ENCODE results near the gene TSHZ2.
A peak's percentile ranks its signal among the peaks of the same experiment; 100 is the strongest.
"Not testable (repeated sequence)": the region's sequence is repeated elsewhere in the genome, so short reads cannot be mapped to it uniquely, and the experiment has no call there.

TSHZ2 gene

DNA sequence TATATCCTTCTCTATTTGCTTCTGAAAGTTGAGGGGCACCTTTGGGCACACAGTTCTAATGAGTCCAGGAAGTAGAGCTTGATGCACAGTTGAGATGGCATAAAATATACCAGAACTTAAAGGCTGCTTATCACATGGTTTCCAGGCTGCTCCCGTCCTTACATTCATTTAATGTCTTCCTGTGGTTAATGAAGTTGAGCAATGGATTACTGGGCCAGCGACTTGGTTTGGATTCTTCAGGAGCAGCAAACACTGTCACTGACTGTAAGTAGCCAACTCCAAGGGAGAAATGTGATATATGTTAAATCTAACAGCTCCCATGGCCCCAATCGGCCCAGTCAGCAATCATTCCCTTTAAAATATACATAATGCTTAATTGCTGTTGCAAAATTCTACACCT lies 9.0 kb upstream of the TSHZ2 start:
- no peak for DNase-seq

DNA sequence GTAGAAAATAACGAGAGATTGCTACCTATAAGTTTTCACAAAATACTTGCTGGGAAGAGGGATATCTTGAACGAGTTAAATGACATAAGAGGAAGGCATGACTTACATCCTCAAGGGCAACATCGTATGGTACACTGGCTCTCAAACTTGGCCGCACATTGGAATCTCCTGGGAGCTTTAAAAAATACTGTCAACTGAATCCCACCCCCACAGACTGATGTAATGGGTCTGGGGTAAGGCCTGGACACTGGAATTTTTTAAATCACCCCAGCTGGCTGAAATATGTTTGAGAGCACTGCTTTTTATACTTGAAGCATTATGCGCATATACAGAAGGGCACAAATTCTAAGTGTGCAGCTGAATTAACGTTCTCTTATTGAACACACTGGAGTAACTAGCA lies 8.0 kb upstream of the TSHZ2 start:
- no peak for DNase-seq

GRCh38 chr20:52965380-52965779 lies 6.8 kb upstream of the TSHZ2 start:
- DNase-seq: no peak

DNA sequence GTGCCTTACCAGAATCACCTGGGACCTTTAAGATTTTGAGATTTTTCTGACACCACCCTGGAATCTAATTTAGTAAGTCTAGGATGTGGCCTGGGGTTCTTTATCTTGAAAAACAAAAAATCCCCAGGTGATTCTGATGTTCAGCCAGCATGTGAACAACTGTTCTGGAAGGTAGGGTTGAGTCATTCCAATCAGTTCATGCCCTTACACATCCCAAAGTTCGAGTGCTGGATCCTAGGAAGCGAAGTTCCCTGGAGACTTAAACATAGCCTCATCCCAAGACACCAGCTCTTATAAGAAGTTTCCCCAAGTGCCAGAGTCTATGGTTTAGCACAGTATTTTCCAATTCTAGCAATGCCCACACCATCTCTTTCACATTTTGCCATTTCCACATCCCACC lies 6.3 kb upstream of the TSHZ2 start:
- DNase-seq: no peak

GRCh38 chr20:52966543-52966942 lies 5.6 kb upstream of the TSHZ2 start:
- not testable (repeated sequence) for DNase-seq

GRCh38 chr20:52971498-52972189 lies 514 bp upstream of the TSHZ2 start:
- DNase-seq: peak in 1 of 56 donors; percentile 1

DNA sequence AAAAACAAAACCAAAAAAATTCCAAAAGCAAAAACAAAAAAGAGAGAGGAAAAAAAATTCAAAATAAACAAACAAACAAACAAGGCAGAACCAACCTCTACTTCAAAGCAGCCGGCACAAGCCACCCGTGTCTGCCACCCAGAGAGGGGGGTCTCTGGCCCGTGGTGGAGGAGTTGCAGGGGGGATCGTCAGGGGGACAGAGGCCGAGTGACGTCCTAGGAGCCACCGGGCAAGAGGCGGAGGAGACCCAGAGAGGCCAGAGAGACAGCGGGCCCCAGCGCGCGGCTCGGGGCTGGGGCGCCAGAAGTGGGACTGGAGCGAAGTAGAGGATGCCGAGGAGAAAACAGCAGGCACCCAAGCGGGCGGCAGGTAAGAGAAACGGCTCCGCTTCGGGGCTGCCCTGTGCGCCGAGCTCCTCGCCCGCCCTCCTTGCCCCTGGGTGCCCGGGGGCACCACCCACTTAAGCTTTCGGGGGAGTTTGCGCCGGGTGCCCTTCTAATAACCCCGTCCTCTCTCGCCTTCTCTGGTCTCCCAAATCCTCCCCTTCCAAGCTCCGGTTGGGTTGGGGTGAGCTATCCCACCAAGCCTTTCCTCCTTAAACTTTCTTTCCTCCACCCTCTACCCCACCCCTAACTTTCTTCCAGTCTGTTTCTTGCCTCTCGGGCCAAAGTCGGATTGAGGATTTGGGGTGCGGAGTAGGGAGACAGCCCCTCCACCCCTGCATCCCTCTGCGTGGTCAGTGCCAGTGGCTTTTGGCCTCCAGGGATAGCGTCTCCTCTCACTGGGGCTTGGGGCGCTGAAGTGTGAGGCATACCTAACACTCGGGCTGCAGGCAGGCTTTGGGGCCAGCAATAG lies 1.0 kb downstream of the TSHZ2 start:
- DNase-seq: peak in 2 of 56 donors; percentile 1 to 3

DNA sequence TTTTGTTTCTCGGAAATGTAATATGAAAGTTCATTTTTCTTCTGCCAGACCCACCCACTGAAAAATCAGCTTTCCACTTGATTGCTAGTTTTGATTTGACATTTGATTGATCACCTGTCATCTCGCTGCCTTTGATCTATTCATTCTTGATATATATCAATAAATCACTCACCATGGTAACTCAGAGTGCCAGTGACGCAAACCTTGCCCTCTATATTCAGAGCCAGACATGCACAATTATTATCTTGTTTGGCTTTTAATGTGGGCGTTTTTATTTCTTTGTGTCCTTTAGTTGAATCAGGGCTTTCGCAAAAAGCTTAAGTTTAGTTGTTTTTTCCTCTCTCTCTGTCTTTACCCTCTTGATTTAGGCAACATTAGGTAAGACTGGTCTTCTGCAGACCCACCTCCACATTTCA lies 2.0 kb downstream of the TSHZ2 start:
- DNase-seq: no peak

DNA sequence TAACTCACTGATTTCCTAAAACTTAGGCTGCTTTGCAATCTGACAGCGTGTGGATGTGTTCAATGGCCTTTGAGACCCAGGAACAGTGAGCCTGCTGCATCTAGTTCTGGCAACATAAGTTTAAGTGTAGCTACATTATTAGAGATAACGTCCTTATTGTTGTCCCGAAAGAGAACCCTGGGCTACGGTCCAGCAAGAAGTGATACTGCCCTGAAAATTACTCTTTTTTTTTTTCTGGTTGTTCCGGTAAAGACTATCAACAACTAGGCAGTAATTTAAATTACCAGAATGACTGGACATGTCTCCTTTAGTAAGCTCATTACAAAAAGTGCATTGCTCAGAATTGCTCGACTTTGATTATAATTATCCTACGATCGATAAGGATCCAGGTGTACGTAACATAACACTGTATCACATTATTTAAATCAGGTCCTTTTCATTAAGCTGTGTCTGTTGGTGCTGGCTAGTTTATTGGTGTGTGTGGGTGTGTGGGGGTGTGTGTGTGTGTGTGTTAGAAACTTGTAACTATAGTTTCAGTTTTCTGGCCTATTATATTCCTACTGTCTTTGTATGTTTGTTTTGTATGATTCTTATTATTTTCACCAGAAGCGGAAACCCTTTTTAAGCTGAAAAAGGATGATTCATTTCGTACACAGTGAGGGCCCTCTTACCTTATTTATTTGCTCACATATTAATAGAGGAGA lies 3.0 kb downstream of the TSHZ2 start:
- DNase-seq: no peak

GRCh38 chr20:52975803-52976531 lies 3.8 kb downstream of the TSHZ2 start:
- no peak for DNase-seq

- no peak for DNase-seq
Measured at GRCh38 chr20:52978851-52979250, 6.7 kb downstream of the TSHZ2 start.

GRCh38 chr20:52981051-52981450 lies 8.9 kb downstream of the TSHZ2 start:
- DNase-seq: no peak

- DNase-seq: no peak
Measured at GRCh38 chr20:52983726-52984450, 11.7 kb downstream of the TSHZ2 start.

GRCh38 chr20:52984451-52984810 lies 12.3 kb downstream of the TSHZ2 start:
- DNase-seq: no peak

GRCh38 chr20:52985687-52986086 lies 13.5 kb downstream of the TSHZ2 start:
- no peak for DNase-seq

GRCh38 chr20:52987295-52987694 lies 15.1 kb downstream of the TSHZ2 start:
- DNase-seq: no peak

DNA sequence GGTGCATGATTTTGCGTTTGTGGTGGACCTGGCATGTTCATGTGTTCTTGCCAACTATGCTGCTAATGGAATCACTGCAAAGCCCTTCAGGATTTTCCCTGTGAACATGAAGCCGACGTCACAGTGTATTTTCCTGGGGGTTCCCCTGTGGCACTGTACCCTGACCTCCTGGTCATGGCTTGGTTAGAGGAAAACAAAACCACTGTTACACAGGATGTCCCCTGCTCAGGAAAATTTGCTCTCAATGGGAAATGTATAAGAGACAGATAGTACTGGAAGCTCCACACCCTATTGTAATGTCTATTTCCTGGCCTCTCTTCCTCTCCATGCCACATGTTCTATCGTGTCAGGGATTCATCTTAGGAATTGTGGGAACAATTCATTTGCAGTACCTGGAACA lies 19.7 kb downstream of the TSHZ2 start:
- DNase-seq: no peak

- DNase-seq: no peak
Measured at GRCh38 chr20:52992632-52993031, 20.5 kb downstream of the TSHZ2 start.

GRCh38 chr20:52993076-52993475 lies 20.9 kb downstream of the TSHZ2 start:
- DNase-seq: no peak

- DNase-seq: no peak
Measured at GRCh38 chr20:52994184-52994970, 22.2 kb downstream of the TSHZ2 start.
